NB4 (cell line): ENCODE measurements around the gene ZNF578.
"Not testable (repeated sequence)": the region's sequence is repeated elsewhere in the genome, so short reads cannot be mapped to it uniquely, and the experiment has no call there.

Experiments
- DNase-seq: peaks from one replicate; pipeline ENCODE4 v3.0.0; 2010; ENCODE audit warnings: low read depth
- H3K4me3 ChIP-seq: one replicate; pipeline ENCODE4 v1.5.1; 2011; ENCODE audit warnings: mild to moderate bottlenecking, low read depth, low read length, moderate library complexity
- MYC ChIP-seq: IDR thresholded peaks from 2 replicates; pipeline ENCODE4 v1.6.1; 2011; ENCODE audit warnings: low read depth, low read length
- POLR2A ChIP-seq: IDR thresholded peaks from 2 replicates; pipeline ENCODE4 v1.6.1; 2011; ENCODE audit warnings: mild to moderate bottlenecking; ENCODE audit not compliant: insufficient read length; ENCODE audit errors: extremely low read depth
- TF ChIP-seq, protein P1 (sequence below): IDR thresholded peaks from 2 replicates; pipeline ENCODE4 v1.6.1; 2011; ENCODE audit warnings: low read depth, low read length
- TF ChIP-seq, protein P2 (sequence below): IDR thresholded peaks from one replicate; pipeline ENCODE4 v1.5.1; 2012; ENCODE audit warnings: low read depth, low read length

Gene ZNF578

DNA sequence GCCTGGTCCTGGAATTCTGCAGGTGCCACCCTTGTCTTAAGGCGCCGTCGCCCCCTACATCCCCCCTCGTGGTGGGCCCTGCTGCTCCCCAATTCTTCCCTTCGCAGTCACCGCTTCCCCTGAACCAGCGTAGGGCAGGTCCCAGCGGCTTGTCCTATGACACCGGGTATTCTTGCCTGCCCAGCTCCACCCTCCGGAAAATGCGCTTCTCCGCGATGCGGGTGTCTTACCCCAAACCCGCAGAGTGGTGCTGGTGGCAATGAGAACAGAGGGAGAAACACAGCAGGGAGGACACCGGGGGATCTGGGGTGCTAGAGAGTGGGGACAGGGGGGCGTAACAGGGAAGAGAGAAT, 83.1 kb downstream of the ZNF578 start:
- peak overlapping the region; percentile 72 for H3K4me3 ChIP-seq
- DNase-seq: peak; percentile 40

GRCh38 chr19:52538815-52539214, 85.5 kb downstream of the ZNF578 start:
- peak; percentile 66 for DNase-seq
- H3K4me3 ChIP-seq: not testable (repeated sequence)

More for the DNA sequence above, 83.1 kb downstream of the ZNF578 start:
- TF ChIP-seq POLR2A (no peak), MYC (no peak)
- TF ChIP-seq, protein P1, sequence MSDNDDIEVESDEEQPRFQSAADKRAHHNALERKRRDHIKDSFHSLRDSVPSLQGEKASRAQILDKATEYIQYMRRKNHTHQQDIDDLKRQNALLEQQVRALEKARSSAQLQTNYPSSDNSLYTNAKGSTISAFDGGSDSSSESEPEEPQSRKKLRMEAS: no peak
- TF ChIP-seq, protein P2, sequence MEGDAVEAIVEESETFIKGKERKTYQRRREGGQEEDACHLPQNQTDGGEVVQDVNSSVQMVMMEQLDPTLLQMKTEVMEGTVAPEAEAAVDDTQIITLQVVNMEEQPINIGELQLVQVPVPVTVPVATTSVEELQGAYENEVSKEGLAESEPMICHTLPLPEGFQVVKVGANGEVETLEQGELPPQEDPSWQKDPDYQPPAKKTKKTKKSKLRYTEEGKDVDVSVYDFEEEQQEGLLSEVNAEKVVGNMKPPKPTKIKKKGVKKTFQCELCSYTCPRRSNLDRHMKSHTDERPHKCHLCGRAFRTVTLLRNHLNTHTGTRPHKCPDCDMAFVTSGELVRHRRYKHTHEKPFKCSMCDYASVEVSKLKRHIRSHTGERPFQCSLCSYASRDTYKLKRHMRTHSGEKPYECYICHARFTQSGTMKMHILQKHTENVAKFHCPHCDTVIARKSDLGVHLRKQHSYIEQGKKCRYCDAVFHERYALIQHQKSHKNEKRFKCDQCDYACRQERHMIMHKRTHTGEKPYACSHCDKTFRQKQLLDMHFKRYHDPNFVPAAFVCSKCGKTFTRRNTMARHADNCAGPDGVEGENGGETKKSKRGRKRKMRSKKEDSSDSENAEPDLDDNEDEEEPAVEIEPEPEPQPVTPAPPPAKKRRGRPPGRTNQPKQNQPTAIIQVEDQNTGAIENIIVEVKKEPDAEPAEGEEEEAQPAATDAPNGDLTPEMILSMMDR: no peak

DNA sequence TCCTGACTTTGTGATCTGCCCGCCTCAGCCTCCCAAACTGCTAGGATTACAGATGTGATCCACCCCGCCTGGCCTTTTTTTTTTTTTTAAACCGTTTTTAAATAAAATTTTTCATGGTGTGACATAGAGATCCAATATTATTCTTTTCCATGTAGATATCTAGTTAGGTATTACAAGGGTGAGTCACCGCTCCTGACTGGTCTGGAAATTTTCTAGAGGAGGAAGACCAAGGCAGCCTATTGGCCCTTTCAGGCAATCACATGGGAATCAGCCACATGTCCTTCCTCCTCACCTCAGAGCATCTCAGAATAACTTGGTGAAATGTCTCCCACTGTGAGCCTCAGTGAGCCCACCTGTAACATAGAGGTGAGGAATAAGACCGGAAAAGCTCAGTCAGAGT, 87.8 kb downstream of the ZNF578 start:
- H3K4me3 ChIP-seq, DNase-seq: not testable (repeated sequence)

- no peak for DNase-seq
- TF ChIP-seq, protein P2: no peak
- TF ChIP-seq MYC (no peak), POLR2A (no peak)
- TF ChIP-seq, protein P1: no peak
- H3K4me3 ChIP-seq: no peak overlapping the region
Measured at GRCh38 chr19:52541608-52542007, 88.3 kb downstream of the ZNF578 start.

DNA sequence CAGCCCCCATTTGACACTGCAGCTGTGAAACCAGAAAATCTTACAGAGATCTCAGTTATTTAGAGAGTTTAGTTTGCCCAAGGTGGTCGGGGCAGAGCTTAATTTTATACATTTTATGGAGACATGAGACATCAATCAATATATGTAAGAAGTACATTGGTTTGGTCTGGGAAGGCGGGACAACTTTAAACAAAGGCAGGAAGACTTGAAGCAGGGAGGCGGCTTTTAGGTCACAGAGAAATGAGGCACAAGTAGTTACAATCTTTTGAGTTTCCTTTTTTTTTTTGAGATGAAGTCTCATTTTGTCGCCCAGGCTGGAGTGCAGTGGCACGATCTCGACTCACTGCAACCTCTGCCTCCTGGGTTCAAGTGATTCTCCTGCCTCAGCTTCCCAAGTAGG, 89.2 kb downstream of the ZNF578 start:
- peak; percentile 28 for DNase-seq
- not testable (repeated sequence) for H3K4me3 ChIP-seq

GRCh38 chr19:52542984-52543664, 89.8 kb downstream of the ZNF578 start:
- peak; percentile 83 for DNase-seq
- no peak for TF ChIP-seq POLR2A
- TF ChIP-seq, protein P2: no peak
- TF ChIP-seq, protein P1: no peak
- no peak for TF ChIP-seq MYC
- H3K4me3 ChIP-seq: no peak overlapping the region

DNA sequence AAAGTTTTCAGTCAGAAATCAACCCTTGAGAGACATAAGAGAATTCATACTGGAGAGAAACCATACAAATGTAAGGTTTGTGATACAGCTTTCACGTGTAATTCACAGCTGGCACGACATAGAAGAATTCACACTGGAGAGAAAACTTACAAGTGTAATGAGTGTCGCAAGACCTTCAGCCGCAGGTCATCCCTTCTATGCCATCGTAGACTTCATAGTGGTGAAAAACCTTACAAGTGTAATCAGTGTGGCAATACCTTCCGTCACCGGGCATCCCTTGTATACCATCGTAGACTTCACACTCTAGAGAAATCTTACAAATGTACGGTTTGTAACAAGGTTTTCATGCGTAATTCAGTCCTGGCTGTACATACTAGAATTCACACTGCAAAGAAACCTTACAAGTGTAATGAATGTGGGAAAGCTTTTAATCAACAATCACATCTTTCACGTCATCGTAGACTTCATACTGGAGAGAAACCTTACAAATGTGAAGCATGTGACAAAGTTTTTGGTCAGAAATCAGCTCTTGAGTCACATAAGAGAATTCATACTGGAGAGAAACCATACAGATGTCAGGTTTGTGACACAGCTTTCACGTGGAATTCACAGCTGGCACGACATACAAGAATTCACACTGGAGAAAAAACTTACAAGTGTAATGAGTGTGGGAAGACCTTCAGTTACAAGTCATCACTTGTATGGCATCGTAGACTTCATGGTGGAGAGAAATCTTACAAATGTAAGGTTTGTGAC, 101.0 kb downstream of the ZNF578 start:
- TF ChIP-seq, protein P1: no peak
- TF ChIP-seq, protein P2: no peak
- TF ChIP-seq MYC (no peak), POLR2A (no peak)

More for the DNA sequence above, 101.0 kb downstream of the ZNF578 start:
- H3K4me3 ChIP-seq: no peak overlapping the region
- no peak for DNase-seq
